Activated naive CD4-positive, alpha-beta T cell (primary cell): ENCODE data around the gene DPP6.
"Not testable (repeated sequence)": the region's sequence is repeated elsewhere in the genome, so short reads cannot be mapped to it uniquely, and the experiment has no call there.

ENCODE experiments used
- DNase-seq, 4 experiments: peaks; one replicate each; lab custom pipeline; 2025; lab: John Stamatoyannopoulos, UW

Gene DPP6

GRCh38 chr7:154666768-154667167, 614.6 kb downstream of the DPP6 start:
- no peak for DNase-seq

- no peak for DNase-seq
Observed at GRCh38 chr7:154672659-154673415, 620.6 kb downstream of the DPP6 start.

GRCh38 chr7:154674191-154674590, 622.0 kb downstream of the DPP6 start:
- DNase-seq: no peak

GRCh38 chr7:154675560-154675959, 623.4 kb downstream of the DPP6 start:
- no peak for DNase-seq

- DNase-seq: not testable (repeated sequence)
Observed at GRCh38 chr7:154676033-154676421, 623.8 kb downstream of the DPP6 start.

- DNase-seq: no peak
Observed at GRCh38 chr7:154676422-154677073, 624.4 kb downstream of the DPP6 start.

- DNase-seq: no peak
Observed at GRCh38 chr7:154677454-154677853, 625.3 kb downstream of the DPP6 start.

- not testable (repeated sequence) for DNase-seq
Observed at GRCh38 chr7:154678001-154678550, 625.9 kb downstream of the DPP6 start.

- no peak for DNase-seq
Observed at GRCh38 chr7:154679379-154680053, 627.3 kb downstream of the DPP6 start.

- DNase-seq: no peak
Observed at GRCh38 chr7:154680894-154681659, 628.9 kb downstream of the DPP6 start.

GRCh38 chr7:154682003-154682402, 629.8 kb downstream of the DPP6 start:
- DNase-seq: no peak

GRCh38 chr7:154684666-154685563, 632.7 kb downstream of the DPP6 start:
- DNase-seq: no peak

- DNase-seq: no peak
Observed at GRCh38 chr7:154685564-154685901, 633.3 kb downstream of the DPP6 start.

- DNase-seq: no peak
Observed at GRCh38 chr7:154686305-154686704, 634.1 kb downstream of the DPP6 start.

GRCh38 chr7:154688952-154689351, 636.8 kb downstream of the DPP6 start:
- DNase-seq: no peak

GRCh38 chr7:154690411-154690810, 638.2 kb downstream of the DPP6 start:
- no peak for DNase-seq

GRCh38 chr7:154693661-154694060, 641.5 kb downstream of the DPP6 start:
- DNase-seq: no peak

GRCh38 chr7:154695836-154696235, 643.6 kb downstream of the DPP6 start:
- no peak for DNase-seq

- DNase-seq: no peak
Observed at GRCh38 chr7:154696556-154696955, 644.4 kb downstream of the DPP6 start.

- no peak for DNase-seq
Observed at GRCh38 chr7:154698726-154699291, 646.6 kb downstream of the DPP6 start.

- no peak for DNase-seq
Observed at GRCh38 chr7:154699417-154699816, 647.2 kb downstream of the DPP6 start.
